ENCODE measurements around the gene MYG1. TPM values are rescaled to one million over a fixed set of nuclear protein-coding genes. Genes with fewer than 3 reads are reported as not detected.
"Not testable (repeated sequence)": the region's sequence is repeated elsewhere in the genome, so short reads cannot be mapped to it uniquely, and the experiment has no call there.

MYG1 gene
- polyA plus RNA-seq, 2 of the 4 experiments (the other 2 are of a cell fraction): 55.9 to 75.2 TPM

DNA sequence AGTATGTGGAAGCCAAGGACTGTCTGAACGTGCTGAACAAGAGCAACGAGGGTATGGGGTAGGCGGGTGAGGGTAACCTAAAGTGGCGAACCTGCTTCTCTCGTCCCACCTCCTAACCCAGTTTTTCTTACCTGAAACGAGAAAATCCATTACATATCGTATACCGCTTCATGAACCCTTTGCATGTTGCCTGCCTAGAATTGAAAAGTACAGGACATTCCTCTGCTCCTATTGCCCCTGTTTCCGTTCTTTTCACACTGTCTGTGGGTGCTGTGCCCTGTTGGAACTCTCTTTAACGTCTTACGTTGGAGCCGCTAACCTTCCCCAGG is 3.6 kb upstream of the MYG1 start:
- H3K4me2 ChIP-seq: peak overlapping the region; percentile 84
- POLR2A ChIA-PET: interaction anchor here (0.6 to 2.2 kb wide), 18 partner anchors 9 to 230 kb away, joined by 3 to 17 read pairs (median 4); partner anchors contain the start of genes AAAS, CSAD, ESPL1 and SPRYD3
- TF ChIP-seq KDM5A (IDR thresholded peaks at IDR 0.05): peak; percentile 32; the same call in 1 of the 2 replicates
- TF ChIP-seq EP300 (IDR thresholded peaks at IDR 0.05): no peak
- no peaks in the 10 kb centered on the region for H3K9me3 ChIP-seq
- peaks cover 39% of the 10 kb centered on the region for H3K4me1 ChIP-seq
- peak in 1 of 2 experiments; percentile 1; a peak in 3 of 6 replicates for ATAC-seq
- CTCF ChIA-PET: interaction anchor here (0.7 to 28.2 kb wide), 11 partner anchors 8 to 230 kb away, joined by 3 to 1046 read pairs (median 4); partner anchors contain the start of genes AAAS and ITGB7
- 1% methylated on average over 12 of the region's 12 CpGs for WGBS (ENCODE audit: missing lambda C conversion rate)
- DNase-seq (ENCODE audit: low read depth in 1 of 2, low spot score in 1 of 2): no peak
- peak overlapping the region; percentile 85 to 92 for H3K27ac ChIP-seq
- H3K4me3 ChIP-seq: peak overlapping the region; percentile 75
- FAIRE-seq: no peak

DNA sequence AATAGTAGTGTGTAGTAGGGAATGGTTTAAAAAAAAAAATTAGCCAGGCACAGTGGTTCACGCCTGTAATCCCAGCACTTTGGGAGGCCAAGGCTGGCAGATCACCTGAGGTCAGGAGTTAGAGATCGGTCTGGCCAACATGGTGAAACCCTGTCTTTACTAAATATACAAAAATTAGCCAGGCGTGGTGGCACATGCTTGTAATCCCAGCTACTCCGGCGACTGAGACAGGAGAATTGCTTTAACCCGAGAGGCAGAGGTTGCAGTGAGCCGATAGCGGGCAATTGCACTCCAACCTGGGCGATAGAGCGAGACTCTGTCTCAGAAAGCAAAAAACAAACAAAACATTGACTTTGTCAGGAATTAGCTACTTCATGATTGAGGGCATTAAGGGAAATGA is 2.4 kb upstream of the MYG1 start:
- not testable (repeated sequence) for DNase-seq (ENCODE audit: low read depth in 1 of 2, low spot score in 1 of 2)

DNA sequence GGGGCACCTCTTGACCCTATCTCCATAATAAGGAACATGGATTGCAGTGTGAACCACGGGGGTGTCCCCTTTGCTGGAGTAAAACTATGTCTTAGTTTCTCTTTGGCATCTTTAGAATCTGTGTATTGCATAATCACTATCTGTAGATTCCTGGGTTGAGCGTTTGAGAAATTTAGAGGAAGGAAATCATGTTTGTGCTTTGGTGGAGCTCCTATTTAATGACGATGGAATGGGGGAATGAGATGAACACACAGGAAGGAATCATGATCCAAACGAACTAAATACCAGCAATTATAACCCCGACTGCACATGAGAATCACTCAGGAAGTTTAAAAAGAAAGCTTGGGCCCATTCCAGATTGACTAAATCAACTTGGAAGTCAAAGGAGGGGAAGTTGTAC is 1.3 kb upstream of the MYG1 start:
- ChIA-PET POLR2A (interaction anchor here (1.8 to 1.9 kb wide), 2 partner anchors 10 to 23 kb away, joined by 6 to 12 read pairs; partner anchors contain the start of gene AAAS), CTCF (interaction anchor here (0.6 to 28.2 kb wide), 14 partner anchors 10 to 233 kb away, joined by 3 to 1046 read pairs (median 3); partner anchors contain the start of genes AAAS and ITGB7)
- ATAC-seq: no peak
- no peak for FAIRE-seq
- H3K9me3 ChIP-seq: no peaks in the 10 kb centered on the region
- H3K4me3 ChIP-seq: no peak overlapping the region
- H3K4me1 ChIP-seq: peaks cover 50% of the 10 kb centered on the region
- TF ChIP-seq EHMT2 (IDR thresholded peaks at IDR 0.05; ENCODE audit: low read depth) (no peak), ZSCAN20 (CRISPR knock-in tag; IDR thresholded peaks at IDR 0.05) (no peak), CBX2 (IDR thresholded peaks at IDR 0.05; ENCODE audit: borderline replicate concordance, low read depth) (no peak), PHF8 (IDR thresholded peaks at IDR 0.05; ENCODE audit: borderline replicate concordance, low read depth) (no peak), HDAC2 (IDR thresholded peaks at IDR 0.05) (no peak), TFCP2L1 (CRISPR knock-in tag; IDR thresholded peaks at IDR 0.05) (no peak), MAFK (IDR thresholded peaks at IDR 0.05; ENCODE audit: partially characterized antibody) (no peak), RFX5 (IDR thresholded peaks at IDR 0.05) (no peak), KDM5A (IDR thresholded peaks at IDR 0.05) (no peak), EHF (CRISPR knock-in tag; IDR thresholded peaks at IDR 0.05) (no peak), FOXS1 (CRISPR knock-in tag; IDR thresholded peaks at IDR 0.05) (no peak), SMC3 (IDR thresholded peaks at IDR 0.05) (no peak), ESRRA (IDR thresholded peaks at IDR 0.05; ENCODE audit: borderline replicate concordance, low read length) (no peak)
- TF ChIP-seq, protein P1, sequence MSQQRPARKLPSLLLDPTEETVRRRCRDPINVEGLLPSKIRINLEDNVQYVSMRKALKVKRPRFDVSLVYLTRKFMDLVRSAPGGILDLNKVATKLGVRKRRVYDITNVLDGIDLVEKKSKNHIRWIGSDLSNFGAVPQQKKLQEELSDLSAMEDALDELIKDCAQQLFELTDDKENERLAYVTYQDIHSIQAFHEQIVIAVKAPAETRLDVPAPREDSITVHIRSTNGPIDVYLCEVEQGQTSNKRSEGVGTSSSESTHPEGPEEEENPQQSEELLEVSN (IDR thresholded peaks at IDR 0.05; ENCODE audit: borderline replicate concordance, low read depth): no peak
- TF ChIP-seq, protein P2, sequence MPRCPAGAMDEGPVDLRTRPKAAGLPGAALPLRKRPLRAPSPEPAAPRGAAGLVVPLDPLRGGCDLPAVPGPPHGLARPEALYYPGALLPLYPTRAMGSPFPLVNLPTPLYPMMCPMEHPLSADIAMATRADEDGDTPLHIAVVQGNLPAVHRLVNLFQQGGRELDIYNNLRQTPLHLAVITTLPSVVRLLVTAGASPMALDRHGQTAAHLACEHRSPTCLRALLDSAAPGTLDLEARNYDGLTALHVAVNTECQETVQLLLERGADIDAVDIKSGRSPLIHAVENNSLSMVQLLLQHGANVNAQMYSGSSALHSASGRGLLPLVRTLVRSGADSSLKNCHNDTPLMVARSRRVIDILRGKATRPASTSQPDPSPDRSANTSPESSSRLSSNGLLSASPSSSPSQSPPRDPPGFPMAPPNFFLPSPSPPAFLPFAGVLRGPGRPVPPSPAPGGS (IDR thresholded peaks at IDR 0.05): no peak
- TF ChIP-seq, protein P3, sequence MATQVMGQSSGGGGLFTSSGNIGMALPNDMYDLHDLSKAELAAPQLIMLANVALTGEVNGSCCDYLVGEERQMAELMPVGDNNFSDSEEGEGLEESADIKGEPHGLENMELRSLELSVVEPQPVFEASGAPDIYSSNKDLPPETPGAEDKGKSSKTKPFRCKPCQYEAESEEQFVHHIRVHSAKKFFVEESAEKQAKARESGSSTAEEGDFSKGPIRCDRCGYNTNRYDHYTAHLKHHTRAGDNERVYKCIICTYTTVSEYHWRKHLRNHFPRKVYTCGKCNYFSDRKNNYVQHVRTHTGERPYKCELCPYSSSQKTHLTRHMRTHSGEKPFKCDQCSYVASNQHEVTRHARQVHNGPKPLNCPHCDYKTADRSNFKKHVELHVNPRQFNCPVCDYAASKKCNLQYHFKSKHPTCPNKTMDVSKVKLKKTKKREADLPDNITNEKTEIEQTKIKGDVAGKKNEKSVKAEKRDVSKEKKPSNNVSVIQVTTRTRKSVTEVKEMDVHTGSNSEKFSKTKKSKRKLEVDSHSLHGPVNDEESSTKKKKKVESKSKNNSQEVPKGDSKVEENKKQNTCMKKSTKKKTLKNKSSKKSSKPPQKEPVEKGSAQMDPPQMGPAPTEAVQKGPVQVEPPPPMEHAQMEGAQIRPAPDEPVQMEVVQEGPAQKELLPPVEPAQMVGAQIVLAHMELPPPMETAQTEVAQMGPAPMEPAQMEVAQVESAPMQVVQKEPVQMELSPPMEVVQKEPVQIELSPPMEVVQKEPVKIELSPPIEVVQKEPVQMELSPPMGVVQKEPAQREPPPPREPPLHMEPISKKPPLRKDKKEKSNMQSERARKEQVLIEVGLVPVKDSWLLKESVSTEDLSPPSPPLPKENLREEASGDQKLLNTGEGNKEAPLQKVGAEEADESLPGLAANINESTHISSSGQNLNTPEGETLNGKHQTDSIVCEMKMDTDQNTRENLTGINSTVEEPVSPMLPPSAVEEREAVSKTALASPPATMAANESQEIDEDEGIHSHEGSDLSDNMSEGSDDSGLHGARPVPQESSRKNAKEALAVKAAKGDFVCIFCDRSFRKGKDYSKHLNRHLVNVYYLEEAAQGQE (IDR thresholded peaks at IDR 0.05): no peak
- H3K4me2 ChIP-seq: no peak overlapping the region; the same call in 2 of the 3 replicates
- WGBS (ENCODE audit: missing lambda C conversion rate): 40% methylated on average over 5 of the region's 5 CpGs
- H3K27ac ChIP-seq: no peak overlapping the region
- no peak for DNase-seq (ENCODE audit: low read depth in 1 of 2, low spot score in 1 of 2)

More for the DNA sequence above, 2.4 kb upstream of the MYG1 start:
- not testable (repeated sequence) for H3K9me3 ChIP-seq, H3K4me2 ChIP-seq, H3K4me3 ChIP-seq, ATAC-seq, H3K27ac ChIP-seq, FAIRE-seq
- peaks cover 44% of the 10 kb centered on the region for H3K4me1 ChIP-seq
- POLR2A ChIA-PET: interaction anchor here (1.8 kb wide), 1 partner anchor 24 kb away, joined by 6 read pairs; the partner anchor contains the start of gene AAAS
- 92% methylated on average over 10 of the region's 10 CpGs for WGBS (ENCODE audit: missing lambda C conversion rate)
- CTCF ChIA-PET: interaction anchor here (0.7 to 28.2 kb wide), 9 partner anchors 9 to 231 kb away, joined by 3 to 1046 read pairs (median 6); partner anchors contain the start of genes AAAS and ITGB7

Measured in A549 (cell line).